HepG2 (cell line): ENCODE results near the gene MFF. TPM values are rescaled to one million over a fixed set of nuclear protein-coding genes. Genes with fewer than 3 reads are reported as not detected.

ENCODE experiments used
- ATF4 ChIP-seq, 2 experiments: fragments of 450-650 bp in 1 of 2; sonication (generic) in 1 of 2; formaldehyde crosslinking; IDR thresholded peaks; 2 replicates each; pipeline versions ENCODE4 v1.5.0 to v1.8.0; 2020 to 2022; ENCODE audit warnings: mild to moderate bottlenecking in 1 of 2, missing genetic modification reagents in 1 of 2
- CBFB ChIP-seq: sonication (generic); formaldehyde crosslinking; IDR thresholded peaks from 2 replicates; pipeline ENCODE4 v1.4.0; 2020; ENCODE audit warnings: missing genetic modification reagents
- CCDC6 ChIP-seq: sonication (generic); formaldehyde crosslinking; IDR thresholded peaks from 2 replicates; pipeline ENCODE4 v1.8.1; 2022; ENCODE audit warnings: mild to moderate bottlenecking, missing genetic modification reagents, moderate library complexity
- DBP ChIP-seq: sonication (generic); formaldehyde crosslinking; IDR thresholded peaks from 2 replicates; pipeline ENCODE4 v1.4.0; 2020; ENCODE audit warnings: missing genetic modification reagents; ENCODE audit errors: not compliant biosample characterization
- DMTF1 ChIP-seq: sonication (generic); formaldehyde crosslinking; IDR thresholded peaks from 2 replicates; pipeline ENCODE4 v1.4.0; 2020; ENCODE audit warnings: mild to moderate bottlenecking, missing genetic modification reagents
- FOXO4 ChIP-seq: sonication (generic); formaldehyde crosslinking; conservative IDR thresholded peaks from 2 replicates; pipeline ENCODE4 v1.8.1; 2023; ENCODE audit warnings: missing genetic modification reagents
- HHEX ChIP-seq: IDR thresholded peaks from 2 replicates; pipeline ENCODE4 v1.6.1; 2016; ENCODE audit warnings: control low read depth
- HNRNPUL1 ChIP-seq: fragments of 200-400 bp; formaldehyde crosslinking; IDR thresholded peaks from 2 replicates; pipeline ENCODE4 v1.6.1; 2017; ENCODE audit warnings: low read depth, mild to moderate bottlenecking, low read length, moderate library complexity
- NFYC ChIP-seq: IDR thresholded peaks from 2 replicates; pipeline ENCODE4 v1.6.1; 2016; ENCODE audit warnings: missing genetic modification reagents, missing compliant biosample characterization
- ONECUT2 ChIP-seq: sonication (generic); formaldehyde crosslinking; IDR thresholded peaks from 2 replicates; pipeline ENCODE4 v1.4.0; 2020; ENCODE audit warnings: missing genetic modification reagents
- SKIL ChIP-seq: sonication (generic); formaldehyde crosslinking; IDR thresholded peaks from 2 replicates; pipeline ENCODE4 v1.8.0; 2022; ENCODE audit warnings: missing genetic modification reagents, mild to moderate bottlenecking, moderate library complexity, borderline replicate concordance
- TARDBP ChIP-seq: sonication (generic); formaldehyde crosslinking; IDR thresholded peaks from 2 replicates; pipeline ENCODE4 v1.8.0; 2022; ENCODE audit warnings: mild to moderate bottlenecking, missing genetic modification reagents
- TRIM24 ChIP-seq: sonication (generic); formaldehyde crosslinking; IDR thresholded peaks from 2 replicates; pipeline ENCODE4 v1.8.0; 2022; ENCODE audit warnings: mild to moderate bottlenecking, missing genetic modification reagents
- ZFP91 ChIP-seq: sonication (generic); formaldehyde crosslinking; IDR thresholded peaks from 2 replicates; pipeline ENCODE4 v1.9.0; 2022; ENCODE audit warnings: missing genetic modification reagents, mild to moderate bottlenecking, borderline replicate concordance
- ZNF136 ChIP-seq: sonication (generic); formaldehyde crosslinking; IDR thresholded peaks from 2 replicates; pipeline ENCODE4 v1.8.1; 2022; ENCODE audit warnings: low read depth, mild to moderate bottlenecking, moderate library complexity, missing genetic modification reagents
- ZNF263 ChIP-seq: sonication (generic); formaldehyde crosslinking; IDR thresholded peaks from 2 replicates; pipeline ENCODE4 v1.4.0; 2020; ENCODE audit warnings: missing genetic modification reagents
- ZNF430 ChIP-seq: sonication (generic); formaldehyde crosslinking; IDR thresholded peaks from 2 replicates; pipeline ENCODE4 v1.9.0; 2021; ENCODE audit warnings: mild to moderate bottlenecking, missing genetic modification reagents
- ZNF850 ChIP-seq: sonication (generic); formaldehyde crosslinking; conservative IDR thresholded peaks from 2 replicates; pipeline ENCODE4 v1.9.0; 2021; ENCODE audit warnings: mild to moderate bottlenecking, missing genetic modification reagents
- polyA plus RNA-seq, 8 experiments: library from polyadenylated mRNA; depleted of rRNA in 3 of 8; stranded (reverse) in 7 of 8; unstranded in 1 of 8; fragments of >200 nt; fragmentation: Illumina TruSeq in 4 of 8; extraction: Trizol in 4 of 8; gene quantifications; 2 replicates each; pipeline versions ENCODE4 v1.2.1 to v1.2.3, GENCODE V29; 2011 to 2016; ENCODE audit warnings: low read depth in 4 of 8, missing spikeins in 1 of 8, mixed read lengths in 1 of 8; ENCODE audit not compliant: insufficient read depth in 1 of 8
- total RNA-seq, 5 experiments: library from RNA; depleted of rRNA; stranded (reverse); fragments of >200 nt; fragmentation: Illumina TruSeq; extraction: Trizol; gene quantifications; 2 replicates each; pipeline ENCODE4 v1.2.3, GENCODE V29; 2016; ENCODE audit warnings: low read depth in 1 of 5

Gene MFF
- total and polyA plus RNA-seq, 2 of the 13 experiments (the other 11 are each of a cell fraction or from before 2014, with no cell fraction given) = 81.9 to 156 TPM

- TF ChIP-seq ZFP91 = peak; percentile 97
- TF ChIP-seq DBP (CRISPR knock-in tag) = peak; percentile 91
- peak; percentile 100 for TF ChIP-seq CCDC6 (CRISPR knock-in tag)
- TF ChIP-seq ONECUT2 (CRISPR knock-in tag) = peak; percentile 55
- TF ChIP-seq ZNF430 = peak; percentile 98
- no peak for TF ChIP-seq ZNF850
- TF ChIP-seq TARDBP = peak; percentile 98
- TF ChIP-seq HHEX (CRISPR knock-in tag) = peak; percentile 41; the same call in 1 of the 2 replicates
- peak in 1 of 2 experiments; percentile 68; a peak in 1 of 4 replicates for TF ChIP-seq ATF4 (CRISPR knock-in tag; IDR thresholded peaks at IDR 0.05)
- TF ChIP-seq FOXO4 (CRISPR knock-in tag) = 0 out of 2 replicates have a peak, but pooled peaks have one; percentile 58
- peak; percentile 75 for TF ChIP-seq ZNF263 (CRISPR knock-in tag)
- TF ChIP-seq HNRNPUL1 = no peak; the same call in 1 of the 2 replicates
- peak; percentile 67 for TF ChIP-seq NFYC
- TF ChIP-seq CBFB (CRISPR knock-in tag) = peak; percentile 99
- TF ChIP-seq DMTF1 = no peak
- TF ChIP-seq ZNF136 (CRISPR knock-in tag) = peak; percentile 65
- TF ChIP-seq SKIL (CRISPR knock-in tag) = no peak
- TF ChIP-seq TRIM24 (CRISPR knock-in tag) = no peak
Observed at GRCh38 chr2:227324995-227325838, at the start of gene MFF (continued).
